ENCODE results near the gene RERE. TPM values are rescaled to one million over a fixed set of nuclear protein-coding genes. Genes with fewer than 3 reads are reported as not detected.
"Not testable (repeated sequence)": the region's sequence is repeated elsewhere in the genome, so short reads cannot be mapped to it uniquely, and the experiment has no call there.

RERE gene
- total RNA-seq, 1 donor from 2014 or later, result 114 TPM

DNA sequence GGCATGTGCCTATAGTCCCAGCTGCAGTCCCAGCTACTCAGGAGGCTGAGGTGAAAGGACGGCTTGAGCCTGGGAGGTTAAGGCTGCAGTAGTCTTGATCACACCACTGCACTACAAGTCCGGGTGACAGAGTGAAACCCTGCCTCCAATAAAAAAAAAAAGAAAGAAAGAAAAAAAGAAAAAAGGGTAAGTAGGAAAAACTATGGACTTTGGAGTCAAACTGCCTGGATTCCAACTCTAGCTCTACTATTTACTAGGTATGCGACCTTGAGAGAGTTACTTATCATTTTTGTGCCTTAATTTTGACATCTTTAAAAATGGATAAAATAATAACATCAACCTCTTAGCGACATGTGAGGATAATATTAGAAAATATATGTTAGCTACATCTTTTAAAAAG lies 348.7 kb downstream of the RERE start:
- DNase-seq, result no peak
- intact Hi-C loops (cut with DNase I), result no loop called here
- ATAC-seq (ENCODE audit: poor library complexity), result no peak

GRCh38 chr1:8467308-8467707 lies 350.1 kb downstream of the RERE start:
- ATAC-seq (ENCODE audit: poor library complexity), result no peak
- no peak for DNase-seq
- intact Hi-C loops (cut with DNase I), result no loop called here

- intact Hi-C loops (cut with DNase I), result no loop called here
- ATAC-seq (ENCODE audit: poor library complexity), result no peak
- no peak for DNase-seq
Measured at GRCh38 chr1:8465692-8466091, 351.7 kb downstream of the RERE start.

DNA sequence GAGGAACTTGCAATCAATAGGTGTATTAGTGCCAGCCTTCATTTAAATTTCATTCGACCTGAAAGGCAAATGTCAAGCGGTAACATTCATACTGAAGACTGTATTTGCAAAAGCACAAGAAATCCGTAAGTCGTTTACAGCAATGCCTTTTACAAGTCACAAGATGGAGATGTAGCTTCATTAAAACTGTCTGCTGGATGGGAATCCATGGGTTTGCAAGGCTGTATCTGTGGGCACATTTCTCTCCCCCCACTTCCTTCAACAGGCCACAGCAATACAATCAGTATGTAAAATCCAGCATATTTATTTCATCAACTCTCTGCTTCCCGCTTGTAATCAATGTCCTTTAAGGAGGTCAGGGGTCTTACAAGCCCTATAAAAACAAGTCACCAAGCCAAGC lies 352.4 kb downstream of the RERE start:
- no peak for ATAC-seq (ENCODE audit: poor library complexity)
- no peak for DNase-seq
- intact Hi-C loops (cut with DNase I), result no loop called here

- no peak for ATAC-seq (ENCODE audit: poor library complexity)
- intact Hi-C loops (cut with DNase I), result no loop called here
- no peak for DNase-seq
Measured at GRCh38 chr1:8464377-8464776, 353.1 kb downstream of the RERE start.

- intact Hi-C loops (cut with DNase I), result no loop called here
- DNase-seq, result no peak
- peak; percentile 76 for ATAC-seq (ENCODE audit: poor library complexity)
Measured at GRCh38 chr1:8463144-8463927, 354.1 kb downstream of the RERE start.

GRCh38 chr1:8462371-8462892 lies 355.0 kb downstream of the RERE start:
- ATAC-seq (ENCODE audit: poor library complexity) (no peak), DNase-seq (no peak)
- intact Hi-C loops (cut with DNase I), result no loop called here

DNA sequence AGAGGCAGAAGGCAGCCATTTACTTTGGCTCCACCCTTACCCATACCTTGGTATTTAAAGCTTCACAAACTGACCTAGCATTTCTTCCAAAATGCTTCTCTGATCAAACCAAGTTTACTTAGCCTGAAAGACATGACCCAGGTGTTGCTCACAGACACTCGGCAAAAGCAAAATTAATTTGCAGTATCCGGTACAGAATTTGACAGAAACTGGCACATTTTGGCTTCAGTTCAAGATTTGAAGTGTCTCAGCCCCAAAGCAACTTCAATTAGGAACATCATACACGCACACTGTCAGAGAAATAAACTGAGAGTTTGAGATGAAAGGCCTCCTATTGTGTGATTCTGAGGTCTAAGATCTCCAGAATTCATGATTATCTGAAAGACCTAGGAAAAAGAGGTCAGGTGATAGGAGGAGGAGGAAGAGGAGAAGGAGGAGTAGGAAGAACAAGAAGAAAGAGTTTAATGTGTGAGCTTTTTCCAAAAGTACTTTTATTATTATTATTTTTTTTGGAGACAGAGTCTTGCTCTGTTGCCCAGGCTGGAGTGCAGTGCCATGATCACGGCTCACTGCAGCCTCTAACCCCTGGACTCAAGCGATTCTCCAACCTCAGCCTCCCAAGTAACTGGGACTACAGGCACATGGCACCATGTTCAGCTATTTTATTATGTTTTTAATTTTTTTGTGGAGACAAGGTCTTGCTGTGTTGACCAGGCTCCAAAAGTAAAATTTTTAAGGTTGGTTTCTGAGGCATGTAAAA lies 355.9 kb downstream of the RERE start:
- ATAC-seq (ENCODE audit: poor library complexity) (no peak), DNase-seq (no peak)
- intact Hi-C loops (cut with DNase I), result no loop called here

DNA sequence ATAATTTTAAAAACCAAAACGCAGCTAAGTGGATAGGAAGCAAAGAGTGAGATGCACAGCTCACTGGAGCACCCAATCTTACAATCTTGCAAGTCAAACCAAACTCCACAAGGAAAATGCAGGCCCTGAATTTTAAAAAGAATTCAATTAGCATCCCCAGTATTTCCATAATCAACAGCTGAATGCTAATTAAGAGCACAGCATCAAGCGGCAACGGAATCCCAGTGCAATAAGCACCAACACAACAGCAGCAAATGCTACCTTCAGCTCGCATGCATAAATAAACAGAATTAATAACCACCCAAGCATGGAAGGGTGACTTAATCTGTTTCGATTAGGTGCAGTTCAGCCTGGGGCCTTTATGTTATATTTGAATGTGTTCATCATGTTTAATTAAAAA lies 356.7 kb downstream of the RERE start:
- no peak for DNase-seq
- intact Hi-C loops (cut with DNase I), result no loop called here
- no peak for ATAC-seq (ENCODE audit: poor library complexity)

- intact Hi-C loops (cut with DNase I), result no loop called here
Measured at GRCh38 chr1:8460132-8460544, 357.3 kb downstream of the RERE start.

DNA sequence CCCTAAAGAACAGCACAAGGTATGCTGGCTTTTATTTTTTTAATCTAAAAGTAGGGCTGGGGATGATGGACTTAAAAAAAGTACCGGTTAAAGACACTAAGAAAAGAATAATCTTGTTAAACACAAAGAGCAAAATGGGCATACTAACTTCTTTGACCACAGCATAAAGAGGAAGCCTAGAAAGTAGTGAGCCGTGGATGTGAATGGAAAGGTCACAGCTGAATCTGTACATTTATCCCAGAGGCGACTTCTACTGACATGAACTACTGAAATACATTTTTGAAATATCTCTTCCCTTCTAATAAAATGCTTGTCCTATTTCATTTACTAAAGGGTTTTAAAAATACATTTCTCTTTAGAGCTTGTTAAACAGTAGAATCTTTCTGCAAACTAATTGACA lies 358.8 kb downstream of the RERE start:
- intact Hi-C loops (cut with DNase I), result no loop called here
- DNase-seq, result no peak
- no peak for ATAC-seq (ENCODE audit: poor library complexity)

More at GRCh38 chr1:8460132-8460544, 357.3 kb downstream of the RERE start:
- no peak for DNase-seq
- ATAC-seq (ENCODE audit: poor library complexity), result no peak

DNA sequence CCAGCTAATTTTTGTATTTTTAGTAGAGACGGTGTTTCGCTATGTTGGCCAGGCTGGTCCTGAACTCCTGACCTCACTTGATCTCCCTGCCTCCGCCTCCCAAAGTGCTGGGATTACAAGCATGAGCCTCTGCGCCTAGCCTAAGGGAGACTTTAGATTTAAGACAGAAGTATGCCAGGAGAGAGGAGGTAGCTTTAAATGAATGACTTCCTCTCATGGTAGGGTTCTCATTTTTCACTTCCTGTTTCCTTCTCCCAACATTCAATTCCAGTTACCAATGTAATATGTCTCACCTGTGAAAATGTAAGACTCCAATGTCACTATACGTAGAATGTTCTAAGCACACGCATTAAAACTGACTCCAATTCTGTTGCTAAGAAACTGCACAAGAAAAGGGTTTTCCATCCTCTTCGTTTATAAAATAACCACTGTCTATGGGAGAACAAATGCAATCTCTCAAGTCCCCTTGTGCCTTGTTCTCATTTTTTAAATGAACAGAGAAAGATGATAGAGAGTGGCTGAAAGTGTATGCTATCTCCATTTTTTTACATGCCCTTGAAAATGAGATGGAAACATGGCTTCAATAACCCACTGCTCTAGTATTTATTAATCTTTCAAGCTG lies 359.6 kb downstream of the RERE start:
- no peak for ATAC-seq (ENCODE audit: poor library complexity)
- intact Hi-C loops (cut with DNase I), result no loop called here

GRCh38 chr1:8456991-8457390 lies 360.4 kb downstream of the RERE start:
- no peak for ATAC-seq (ENCODE audit: poor library complexity)
- intact Hi-C loops (cut with DNase I), result no loop called here
- no peak for DNase-seq

More for the DNA sequence above, 359.6 kb downstream of the RERE start:
- no peak for DNase-seq

- ATAC-seq (ENCODE audit: poor library complexity), result peak; percentile 69
- no peak for DNase-seq
- intact Hi-C loops (cut with DNase I), result no loop called here
Measured at GRCh38 chr1:8456308-8456912, 361.0 kb downstream of the RERE start.

- DNase-seq (no peak), ATAC-seq (ENCODE audit: poor library complexity) (peak; percentile 42)
- intact Hi-C loops (cut with DNase I), result no loop called here
Measured at GRCh38 chr1:8455700-8456307, 361.6 kb downstream of the RERE start.

- ATAC-seq (ENCODE audit: poor library complexity), result no peak
- intact Hi-C loops (cut with DNase I), result no loop called here
- DNase-seq, result no peak
Measured at GRCh38 chr1:8450312-8450711, 367.1 kb downstream of the RERE start.

- DNase-seq, result no peak
- intact Hi-C loops (cut with DNase I), result no loop called here
- peak; percentile 70 for ATAC-seq (ENCODE audit: poor library complexity)
Measured at GRCh38 chr1:8448911-8449661, 368.4 kb downstream of the RERE start.

DNA sequence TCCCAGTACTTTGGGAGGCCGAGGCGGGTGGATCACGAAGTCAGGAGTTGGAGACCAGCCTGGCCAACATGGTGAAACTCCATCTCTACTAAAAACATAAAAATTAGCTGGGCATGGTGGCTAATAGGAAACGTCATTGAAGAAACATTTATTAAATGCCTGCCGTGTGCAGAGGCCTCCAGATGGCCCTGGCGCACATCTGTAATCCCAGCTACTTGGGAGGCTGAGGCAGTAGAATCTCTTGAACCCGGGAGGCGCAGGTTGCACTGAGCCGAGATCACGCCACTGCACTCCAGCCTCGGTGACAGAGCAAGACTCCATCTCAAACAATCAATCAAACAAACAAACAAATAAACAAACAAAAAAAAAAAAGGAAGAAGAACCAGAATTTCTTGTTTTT lies 368.9 kb downstream of the RERE start:
- ATAC-seq (ENCODE audit: poor library complexity); DNase-seq; intact Hi-C loops (cut with DNase I): not testable (repeated sequence)
